Adrenal gland (tissue), 12 donors: ENCODE results near the gene CCL24. TPM values are rescaled to one million over a fixed set of nuclear protein-coding genes. Genes with fewer than 3 reads are reported as not detected.

Source experiments
- DNase-seq, 7 donors: peaks; one replicate each; pipeline ENCODE4 v3.0.0-alpha.2; 2019 to 2020
- H3K27ac ChIP-seq, 5 donors: fragments of 200-600 bp; sonication (generic) in 4 of 5; 1 replicate in 3 of 5; 2 replicates in 2 of 5; pipeline versions ENCODE4 v1.5.1 to v1.8.0; 2016 to 2020; ENCODE audit warnings: mild to moderate bottlenecking in 1 of 5
- H3K27me3 ChIP-seq: fragments of 200-600 bp; 2 replicates; pipeline ENCODE4 v1.8.0; 2021
- H3K36me3 ChIP-seq, 2 donors: fragments of 200-600 bp; replicated peaks in 1 of 2; 1 replicate in 1 of 2; 2 replicates in 1 of 2; pipeline versions ENCODE4 v1.5.1 to v1.8.0; 2018 to 2022
- H3K4me1 ChIP-seq, 2 donors: fragments of 200-600 bp; replicated peaks in 1 of 2; 1 replicate in 1 of 2; 2 replicates in 1 of 2; pipeline versions ENCODE4 v1.5.1 to v1.8.0; 2018 to 2021
- H3K4me3 ChIP-seq, 4 donors: fragments of 200-600 bp; sonication (generic) in 3 of 4; one replicate each; pipeline ENCODE4 v1.5.1; 2016 to 2018
- H3K9me3 ChIP-seq, 3 donors: fragments of 200-600 bp; sonication (generic) in 1 of 3; replicated peaks in 1 of 3; 1 replicate in 2 of 3; 2 replicates in 1 of 3; pipeline versions ENCODE4 v1.5.1 to v1.8.0; 2016 to 2021
- POLR2A ChIP-seq, 2 donors: fragments of 450-650 bp; IDR thresholded peaks; one replicate each; pipeline ENCODE4 v1.6.1; 2017; ENCODE audit warnings: antibody characterized with exemption in 2 of 2, mild to moderate bottlenecking in 2 of 2, moderate library complexity in 1 of 2
- WGBS, 4 donors: extraction: QIAGEN DNeasy Blood & Tissue Kit in 2 of 4; methylation state at CpG; one replicate each; pipeline versions ENCODE4 v1.1.5 to v1.1.7; 2013 to 2017; 5-methylcytosine and 5-hydroxymethylcytosine counted together
- intact Hi-C, 2 donors: fragments of 100-400 bp; cut with DNase I; formaldehyde crosslinking; loops; one replicate each; pipeline versions ENCODE4 v1.14.1 to v1.15.0; 2022 to 2023
- polyA plus RNA-seq, 3 donors: library from polyadenylated mRNA; stranded (reverse); fragments of 200-250 nt in 2 of 3; fragments of 350-450 nt in 1 of 3; fragmentation: Illumina TruSeq in 1 of 3; extraction: RNeasy Lipid Tissue Mini Kit (QIAGEN cat#74804) in 1 of 3; gene quantifications; one replicate each; pipeline ENCODE4 v1.2.3, GENCODE V29; 2013 to 2014
- total RNA-seq, 9 donors: library from RNA; depleted of rRNA in 4 of 9; stranded (reverse); fragments of >200 nt in 4 of 9; fragments of 120-200 nt in 1 of 9; fragmentation: NEBNext Ultra II Directional in 1 of 9; extraction: Animal tissue kit (Norgen Biotek cat#: 25700) in 1 of 9; gene quantifications; one replicate each; pipeline versions ENCODE4 v1.1.0 to v1.2.4, GENCODE V29; 2013 to 2023
- TF ChIP-seq, protein P1 (sequence below), 6 experiments: fragments of 450-650 bp in 4 of 6; fragments of 200-600 bp in 2 of 6; sonication (generic) in 1 of 6; IDR thresholded peaks; 1 replicate in 5 of 6; 2 replicates in 1 of 6; pipeline versions ENCODE4 v1.5.1 to v1.8.0; 2016 to 2021; ENCODE audit warnings: antibody characterized with exemption in 6 of 6, mild to moderate bottlenecking in 2 of 6, moderate library complexity in 1 of 6
- donor health status: healthy with polysubstance abuse.
- donor health status: Bipolar disorder and iron deficiency.
- donor health status: DM: yes; HTN: yes; CAD: no.
- donor health status: DM: no; HTN: no; CAD: no.
- donor health status: DM: no; HTN: no; CAD: no.
- donor health status: DM: yes; HTN: yes; CAD: no.

CCL24 gene
- total and polyA plus RNA-seq, 12 donors, result 0.64 to 4.0 (median 1.5) TPM; not detected in 8

DNA sequence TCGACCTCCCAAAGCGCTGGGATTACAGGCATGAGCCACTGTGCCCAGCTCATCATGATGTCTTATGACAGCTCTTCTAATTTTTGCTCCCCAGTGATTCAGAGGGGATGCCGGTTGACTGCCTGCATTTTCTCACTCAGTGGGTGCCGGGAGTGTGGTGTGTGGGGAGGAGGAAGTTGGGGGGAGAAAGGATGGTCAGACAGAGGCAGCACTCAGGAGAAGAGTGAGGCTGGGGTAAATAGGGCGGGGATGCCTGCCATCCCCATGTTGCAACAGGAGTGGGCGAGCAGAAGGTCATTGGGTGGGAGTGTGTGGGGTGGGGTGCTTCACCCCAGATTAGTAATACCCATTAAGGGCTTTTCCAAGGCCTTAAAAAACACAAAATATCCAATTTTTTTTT lies 3.5 kb upstream of the CCL24 start:
- 70 to 77% (median 76%) methylated on average over 6 of the region's 6 CpGs for WGBS, 4 donors
- no peak for DNase-seq
- no peaks in the 10 kb centered on the region for H3K36me3 ChIP-seq
- TF ChIP-seq, protein P1, sequence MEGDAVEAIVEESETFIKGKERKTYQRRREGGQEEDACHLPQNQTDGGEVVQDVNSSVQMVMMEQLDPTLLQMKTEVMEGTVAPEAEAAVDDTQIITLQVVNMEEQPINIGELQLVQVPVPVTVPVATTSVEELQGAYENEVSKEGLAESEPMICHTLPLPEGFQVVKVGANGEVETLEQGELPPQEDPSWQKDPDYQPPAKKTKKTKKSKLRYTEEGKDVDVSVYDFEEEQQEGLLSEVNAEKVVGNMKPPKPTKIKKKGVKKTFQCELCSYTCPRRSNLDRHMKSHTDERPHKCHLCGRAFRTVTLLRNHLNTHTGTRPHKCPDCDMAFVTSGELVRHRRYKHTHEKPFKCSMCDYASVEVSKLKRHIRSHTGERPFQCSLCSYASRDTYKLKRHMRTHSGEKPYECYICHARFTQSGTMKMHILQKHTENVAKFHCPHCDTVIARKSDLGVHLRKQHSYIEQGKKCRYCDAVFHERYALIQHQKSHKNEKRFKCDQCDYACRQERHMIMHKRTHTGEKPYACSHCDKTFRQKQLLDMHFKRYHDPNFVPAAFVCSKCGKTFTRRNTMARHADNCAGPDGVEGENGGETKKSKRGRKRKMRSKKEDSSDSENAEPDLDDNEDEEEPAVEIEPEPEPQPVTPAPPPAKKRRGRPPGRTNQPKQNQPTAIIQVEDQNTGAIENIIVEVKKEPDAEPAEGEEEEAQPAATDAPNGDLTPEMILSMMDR (IDR thresholded peaks at IDR 0.05), result no peak
- TF ChIP-seq POLR2A (IDR thresholded peaks at IDR 0.05), result no peak
- no peaks in the 10 kb centered on the region for H3K4me1 ChIP-seq
- intact Hi-C loops, result no loop called here
- no peak overlapping the region for H3K27ac ChIP-seq
- no peak overlapping the region for H3K4me3 ChIP-seq
- no peaks in the 10 kb centered on the region for H3K27me3 ChIP-seq
- H3K9me3 ChIP-seq, result no peaks in the 10 kb centered on the region

DNA sequence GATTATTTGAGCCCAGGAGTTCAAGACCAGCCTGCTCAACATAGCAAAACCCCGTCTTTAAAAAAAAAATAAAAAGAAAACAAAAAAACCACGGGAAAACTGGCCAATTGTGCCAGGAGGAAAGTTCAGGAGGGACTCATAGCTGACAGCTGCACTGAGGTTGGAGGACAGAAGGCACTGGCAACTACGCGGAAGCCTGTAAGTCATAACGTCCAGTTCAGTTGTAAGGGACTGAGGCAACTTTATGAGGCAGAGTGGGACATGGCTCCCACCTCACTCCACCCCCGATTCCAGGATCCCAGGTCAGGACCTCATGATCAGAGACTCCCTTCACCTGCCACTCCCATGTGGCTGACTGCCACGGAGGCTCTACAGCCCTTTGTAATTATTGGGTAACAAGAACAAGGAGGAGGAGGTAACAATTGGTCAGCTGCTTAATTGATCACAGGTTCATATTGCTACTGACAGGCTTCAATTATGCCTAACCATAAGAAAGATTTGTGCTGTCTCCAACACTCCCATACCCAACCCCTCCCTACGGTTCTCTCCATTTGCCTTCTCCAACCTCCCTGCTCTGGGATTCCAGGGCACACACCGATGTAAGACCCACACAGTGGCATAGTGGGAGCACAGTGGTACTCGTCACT lies 1.9 kb upstream of the CCL24 start:
- intact Hi-C loops, result no loop called here
- Histone ChIP-seq H3K9me3 (no peaks in the 10 kb centered on the region), H3K27me3 (no peaks in the 10 kb centered on the region), H3K4me3 (no peak overlapping the region), H3K27ac (no peak overlapping the region), H3K4me1 (no peaks in the 10 kb centered on the region), H3K36me3 (no peaks in the 10 kb centered on the region)
- 60 to 66% (median 65%) methylated on average over 9 to 10 of the region's 10 CpGs for WGBS, 4 donors
- DNase-seq, result no peak
- TF ChIP-seq POLR2A (IDR thresholded peaks at IDR 0.05), result no peak
- TF ChIP-seq, protein P1 (IDR thresholded peaks at IDR 0.05), result no peak

DNA sequence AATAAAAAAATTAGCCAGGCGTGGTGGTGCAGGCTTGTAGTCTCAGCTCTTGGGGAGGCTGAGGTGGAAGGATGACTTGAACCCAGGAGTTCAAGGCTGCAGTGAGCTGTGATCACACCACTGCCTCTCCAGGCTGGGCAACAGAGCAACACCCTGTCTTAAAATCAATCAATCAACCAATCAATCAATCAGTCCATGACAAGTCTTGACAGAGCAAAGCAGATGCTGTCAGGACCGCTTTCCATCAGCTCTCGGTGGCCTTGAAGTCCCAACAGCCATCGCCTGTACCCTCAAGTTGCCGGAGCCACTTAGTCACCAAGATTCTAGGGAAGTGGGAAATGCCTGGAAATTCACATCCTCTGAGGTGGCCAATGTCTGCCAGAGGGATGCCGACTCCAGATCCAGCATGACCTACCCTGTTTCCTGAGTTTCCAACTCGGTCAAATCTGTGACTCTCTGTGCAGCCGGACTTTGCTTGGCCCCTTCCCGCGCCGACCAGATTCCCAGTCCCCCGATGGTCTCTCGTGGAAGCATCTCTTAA lies 871 bp upstream of the CCL24 start:
- Histone ChIP-seq H3K27me3 (no peaks in the 10 kb centered on the region), H3K9me3 (no peaks in the 10 kb centered on the region), H3K4me1 (no peaks in the 10 kb centered on the region), H3K4me3 (no peak overlapping the region), H3K36me3 (no peaks in the 10 kb centered on the region), H3K27ac (no peak overlapping the region)
- intact Hi-C loops, result no loop called here
- no peak for DNase-seq
- TF ChIP-seq POLR2A (IDR thresholded peaks at IDR 0.05), result no peak
- TF ChIP-seq, protein P1 (IDR thresholded peaks at IDR 0.05), result no peak
- 74 to 86% (median 83%) methylated on average over 13 of the region's 13 CpGs for WGBS, 4 donors

DNA sequence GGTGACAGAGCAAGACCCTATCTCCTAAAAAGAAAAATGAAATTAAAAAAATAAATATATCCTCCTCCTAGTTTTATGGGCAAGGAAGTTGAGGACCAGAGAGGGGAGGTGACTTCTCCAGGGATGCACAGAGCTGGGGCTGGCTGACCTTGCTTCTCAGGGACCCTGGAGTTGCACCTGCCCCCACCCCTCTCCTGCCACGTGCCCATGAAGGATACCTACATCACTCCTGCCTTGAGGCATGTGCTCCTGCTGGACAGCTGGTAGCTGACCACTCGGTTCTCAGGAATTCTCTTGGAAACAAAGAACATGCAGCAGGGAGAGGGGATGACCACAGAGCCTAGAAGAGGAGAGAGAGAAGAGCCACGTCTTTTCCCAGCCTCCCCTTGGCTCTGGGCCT lies 522 bp downstream of the CCL24 start:
- no peak for TF ChIP-seq POLR2A (IDR thresholded peaks at IDR 0.05)
- TF ChIP-seq, protein P1 (IDR thresholded peaks at IDR 0.05), result no peak
- Histone ChIP-seq H3K4me3 (no peak overlapping the region), H3K27me3 (no peaks in the 10 kb centered on the region), H3K36me3 (no peaks in the 10 kb centered on the region), H3K27ac (no peak overlapping the region), H3K9me3 (no peaks in the 10 kb centered on the region), H3K4me1 (no peaks in the 10 kb centered on the region)
- 51 to 83% (median 70%) methylated on average over 2 to 3 of the region's 3 CpGs for WGBS, 4 donors
- DNase-seq, result no peak
- intact Hi-C loops, result no loop called here
